Measurements from ENCODE around the gene DSG1. TPM values are rescaled to one million over a fixed set of nuclear protein-coding genes. Genes with fewer than 3 reads are reported as not detected.
"Not testable (repeated sequence)": the region's sequence is repeated elsewhere in the genome, so short reads cannot be mapped to it uniquely, and the experiment has no call there.

Gene DSG1
- total RNA-seq, 2 experiments from 2014 or later = not detected

DNA sequence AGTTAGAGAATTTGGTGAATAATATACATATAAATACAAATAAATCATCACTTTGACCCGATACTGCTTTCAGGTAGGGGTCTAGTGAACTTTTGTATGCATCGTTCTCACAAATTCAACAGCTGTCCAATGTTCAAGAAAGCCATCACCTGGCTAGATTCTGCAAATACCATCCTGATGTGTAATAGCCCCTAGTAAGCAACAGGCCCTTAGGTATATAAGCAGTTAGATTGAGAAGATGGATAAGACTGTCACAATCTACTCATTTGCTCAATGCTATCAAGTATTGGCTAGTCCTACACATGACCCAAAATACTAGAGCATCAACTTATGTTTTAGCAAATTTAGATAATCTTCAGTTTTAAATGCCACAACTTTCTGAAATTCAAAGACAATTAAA is 20.7 kb upstream of the DSG1 start:
- POLR2A ChIA-PET = no interaction called here

DNA sequence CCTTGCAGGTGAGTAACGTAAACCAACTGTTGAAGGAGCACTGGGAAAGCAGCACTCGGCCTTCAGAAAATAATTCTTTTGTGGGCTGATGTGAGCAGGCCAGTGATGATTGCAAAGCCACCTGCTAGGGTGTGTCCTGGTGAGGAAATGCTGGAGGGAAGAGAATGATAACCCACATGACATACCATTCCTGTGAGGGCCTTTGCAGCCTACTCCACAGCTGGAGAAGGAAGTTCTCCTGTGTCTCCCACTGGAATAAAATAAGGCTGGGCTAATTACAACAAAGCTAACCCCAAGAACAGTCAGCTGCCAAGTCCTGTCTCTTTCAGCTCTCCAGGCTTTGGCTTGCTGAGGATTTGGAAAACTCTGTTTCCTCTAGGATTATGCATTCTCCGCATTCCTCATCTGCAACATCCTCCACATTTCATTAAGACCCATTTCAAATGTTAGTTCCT is 16.7 kb upstream of the DSG1 start:
- Mint-ChIP-seq H3K27me3 (no peaks in the 10 kb centered on the region), H3K4me3 (no peak overlapping the region), H3K9me3 (no peaks in the 10 kb centered on the region), H3K36me3 (no peaks in the 10 kb centered on the region), H3K27ac (no peak overlapping the region), H3K4me1 (ENCODE audit: low read depth) (no peaks in the 10 kb centered on the region)
- ChIA-PET CTCF (no interaction called here), POLR2A (no interaction called here)
- intact Hi-C loops (cut with micrococcal nuclease) = no loop called here
- DNase-seq = no peak

More for the DNA sequence above, 20.7 kb upstream of the DSG1 start:
- intact Hi-C loops (cut with micrococcal nuclease) = no loop called here
- no peak for DNase-seq
- peaks cover 6% of the 10 kb centered on the region for H3K9me3 Mint-ChIP-seq
- H3K27me3 Mint-ChIP-seq = no peaks in the 10 kb centered on the region
- no peaks in the 10 kb centered on the region for H3K4me1 Mint-ChIP-seq (ENCODE audit: low read depth)
- CTCF ChIA-PET = no interaction called here
- no peak overlapping the region for H3K4me3 Mint-ChIP-seq
- H3K27ac Mint-ChIP-seq = no peak overlapping the region
- H3K36me3 Mint-ChIP-seq = no peaks in the 10 kb centered on the region

DNA sequence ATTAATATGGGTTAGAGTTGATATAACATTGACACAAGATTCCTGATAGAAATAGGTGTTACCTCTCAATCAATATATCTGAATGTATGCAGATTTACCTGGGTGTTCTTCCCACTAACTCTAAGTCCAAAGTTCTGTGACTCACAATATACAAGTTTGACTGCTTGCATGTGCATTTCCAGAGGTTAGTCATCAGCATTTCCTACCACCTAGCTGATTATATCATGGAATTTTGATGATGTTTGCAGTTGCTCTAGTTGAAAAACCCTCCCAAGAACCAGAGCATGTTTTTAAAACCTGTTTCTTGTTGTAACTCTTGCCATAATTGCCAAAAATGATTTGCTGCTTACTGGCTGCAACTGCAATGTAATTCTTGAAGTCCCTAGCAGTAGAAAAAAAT is 15.0 kb upstream of the DSG1 start:
- Mint-ChIP-seq H3K27ac (no peak overlapping the region), H3K27me3 (no peaks in the 10 kb centered on the region), H3K4me1 (ENCODE audit: low read depth) (no peaks in the 10 kb centered on the region), H3K4me3 (no peak overlapping the region), H3K36me3 (no peaks in the 10 kb centered on the region), H3K9me3 (no peaks in the 10 kb centered on the region)
- POLR2A ChIA-PET = no interaction called here
- intact Hi-C loops (cut with micrococcal nuclease) = no loop called here
- CTCF ChIA-PET = no interaction called here
- no peak for DNase-seq

DNA sequence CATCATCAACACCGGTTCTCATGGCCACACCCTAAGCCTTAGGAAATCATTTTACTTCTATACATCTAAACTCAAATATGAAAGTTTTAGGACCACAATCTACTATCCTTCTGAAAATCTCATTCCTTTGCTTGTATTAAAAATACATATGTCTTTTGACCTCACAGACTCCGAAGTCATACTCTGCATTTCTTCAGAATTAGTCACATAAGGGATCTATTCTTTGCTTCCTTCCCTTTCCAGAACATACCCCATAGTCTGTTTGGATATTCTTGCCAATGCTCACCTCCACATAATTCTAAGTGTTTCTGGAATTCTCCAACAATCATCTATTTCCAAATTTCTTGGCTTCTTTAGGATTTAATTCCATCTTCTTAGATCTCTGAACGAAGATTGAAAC is 14.2 kb upstream of the DSG1 start:
- Mint-ChIP-seq H3K4me1 (ENCODE audit: low read depth) (no peaks in the 10 kb centered on the region), H3K9me3 (no peaks in the 10 kb centered on the region), H3K36me3 (no peaks in the 10 kb centered on the region), H3K27ac (no peak overlapping the region), H3K27me3 (no peaks in the 10 kb centered on the region), H3K4me3 (no peak overlapping the region)
- ChIA-PET CTCF (no interaction called here), POLR2A (no interaction called here)
- DNase-seq = no peak
- intact Hi-C loops (cut with micrococcal nuclease) = no loop called here

DNA sequence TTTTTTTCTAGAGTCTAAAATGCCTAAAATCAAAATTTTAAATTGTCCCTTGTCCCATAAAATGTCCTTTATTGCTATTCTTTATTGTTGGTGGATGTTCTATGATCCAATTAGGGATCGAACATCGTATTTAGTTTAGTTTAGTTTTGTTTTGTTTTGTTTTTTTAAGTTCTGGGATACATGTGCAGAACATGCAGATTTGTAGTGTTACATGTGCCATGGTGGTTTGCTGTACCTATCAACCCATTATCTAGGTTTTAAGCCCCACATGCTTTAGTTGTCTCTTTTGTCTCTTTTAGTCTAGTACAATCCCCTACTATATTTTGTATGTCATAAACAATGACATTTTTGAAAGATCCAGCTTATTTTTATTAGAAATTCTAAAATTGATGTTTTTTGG is 8.8 kb upstream of the DSG1 start:
- H3K4me3 Mint-ChIP-seq = no peak overlapping the region
- ChIA-PET CTCF (interaction anchor here (0.6 kb wide), 1 partner anchor 14 kb away, joined by 3 read pairs; no protein-coding TSS in a partner anchor), POLR2A (no interaction called here)
- no peak overlapping the region for H3K27ac Mint-ChIP-seq
- no peaks in the 10 kb centered on the region for H3K4me1 Mint-ChIP-seq (ENCODE audit: low read depth)
- H3K9me3 Mint-ChIP-seq = peaks cover 2% of the 10 kb centered on the region
- no peaks in the 10 kb centered on the region for H3K36me3 Mint-ChIP-seq
- no peak for DNase-seq
- intact Hi-C loops (cut with micrococcal nuclease) = no loop called here
- H3K27me3 Mint-ChIP-seq = no peaks in the 10 kb centered on the region

DNA sequence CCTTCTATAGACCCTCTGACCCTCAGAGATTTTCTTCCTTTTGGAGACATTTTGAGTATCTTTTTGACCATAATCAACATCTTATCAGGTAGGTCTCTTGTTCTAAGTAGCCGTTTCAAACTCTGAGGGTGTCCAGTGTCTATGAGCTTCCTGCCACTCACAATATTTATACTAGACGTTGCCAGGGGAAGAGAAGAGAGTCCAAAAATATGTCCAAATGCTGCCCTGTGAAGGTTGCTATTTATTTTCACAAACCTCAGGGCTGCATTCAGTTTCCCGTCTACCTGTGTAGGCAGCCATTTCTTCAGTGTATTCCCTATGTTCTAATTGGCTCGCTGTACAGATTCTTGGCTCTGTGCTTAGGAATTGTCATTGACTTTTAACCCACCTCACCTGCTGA is 986 bp upstream of the DSG1 start:
- CTCF ChIA-PET = no interaction called here
- no peaks in the 10 kb centered on the region for H3K36me3 Mint-ChIP-seq
- intact Hi-C loops (cut with micrococcal nuclease) = no loop called here

DNA sequence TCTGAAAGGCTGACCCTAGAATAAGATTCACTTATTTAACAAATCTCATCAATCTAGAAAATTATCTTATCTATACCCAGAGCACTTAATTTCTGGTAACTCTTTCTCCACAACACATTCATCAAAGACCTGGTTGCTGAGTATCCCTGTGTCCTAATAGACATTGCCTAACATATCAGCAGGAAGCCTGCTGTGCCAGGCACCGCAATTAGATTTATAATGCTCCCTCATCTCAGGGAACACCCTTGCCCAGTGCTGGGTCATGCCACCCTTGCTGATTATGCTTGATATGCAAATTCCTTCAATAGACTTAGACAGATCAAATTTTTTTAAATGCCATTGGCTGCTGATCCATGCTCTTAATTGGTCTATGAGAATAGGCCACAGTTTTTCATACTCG is 3.8 kb downstream of the DSG1 start:
- ChIA-PET CTCF (no interaction called here), POLR2A (no interaction called here)
- no peak overlapping the region for H3K27ac Mint-ChIP-seq
- no peak overlapping the region for H3K4me3 Mint-ChIP-seq
- no peak for DNase-seq
- intact Hi-C loops (cut with micrococcal nuclease) = no loop called here
- H3K27me3 Mint-ChIP-seq = no peaks in the 10 kb centered on the region
- no peaks in the 10 kb centered on the region for H3K36me3 Mint-ChIP-seq
- H3K9me3 Mint-ChIP-seq = peaks cover 5% of the 10 kb centered on the region
- no peaks in the 10 kb centered on the region for H3K4me1 Mint-ChIP-seq (ENCODE audit: low read depth)

More for the DNA sequence above, 986 bp upstream of the DSG1 start:
- POLR2A ChIA-PET = no interaction called here
- Mint-ChIP-seq H3K27ac (no peak overlapping the region), H3K4me1 (ENCODE audit: low read depth) (no peaks in the 10 kb centered on the region), H3K27me3 (no peaks in the 10 kb centered on the region), H3K4me3 (no peak overlapping the region), H3K9me3 (no peaks in the 10 kb centered on the region)
- no peak for DNase-seq

DNA sequence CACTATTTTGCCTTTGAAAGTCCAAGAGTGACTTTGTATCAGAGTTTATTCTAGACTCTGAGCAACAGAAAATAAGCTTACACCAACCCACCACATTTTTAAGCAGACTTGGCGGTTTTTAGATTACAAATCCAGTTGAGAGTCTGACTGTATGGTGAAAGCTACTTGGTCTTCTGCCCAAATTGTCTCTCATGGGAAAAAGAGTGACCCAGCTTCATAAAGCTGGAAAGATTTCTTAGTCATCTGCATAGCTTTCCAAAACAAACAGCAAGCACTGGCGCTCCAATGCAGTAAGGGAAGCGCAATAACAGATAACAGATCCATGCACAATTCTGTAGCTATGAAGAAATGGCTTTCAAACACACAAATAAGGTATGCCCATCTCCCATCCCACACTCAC is 7.1 kb downstream of the DSG1 start:
- ChIA-PET CTCF (interaction anchor here (0.6 kb wide), 1 partner anchor 21 kb away, joined by 5 read pairs; no protein-coding TSS in a partner anchor), POLR2A (no interaction called here)
- H3K36me3 Mint-ChIP-seq = no peaks in the 10 kb centered on the region
- H3K27ac Mint-ChIP-seq = no peak overlapping the region
- DNase-seq = no peak
- H3K4me1 Mint-ChIP-seq (ENCODE audit: low read depth) = no peaks in the 10 kb centered on the region
- H3K4me3 Mint-ChIP-seq = no peak overlapping the region
- intact Hi-C loops (cut with micrococcal nuclease) = no loop called here
- peaks cover 5% of the 10 kb centered on the region for H3K9me3 Mint-ChIP-seq
- no peaks in the 10 kb centered on the region for H3K27me3 Mint-ChIP-seq

DNA sequence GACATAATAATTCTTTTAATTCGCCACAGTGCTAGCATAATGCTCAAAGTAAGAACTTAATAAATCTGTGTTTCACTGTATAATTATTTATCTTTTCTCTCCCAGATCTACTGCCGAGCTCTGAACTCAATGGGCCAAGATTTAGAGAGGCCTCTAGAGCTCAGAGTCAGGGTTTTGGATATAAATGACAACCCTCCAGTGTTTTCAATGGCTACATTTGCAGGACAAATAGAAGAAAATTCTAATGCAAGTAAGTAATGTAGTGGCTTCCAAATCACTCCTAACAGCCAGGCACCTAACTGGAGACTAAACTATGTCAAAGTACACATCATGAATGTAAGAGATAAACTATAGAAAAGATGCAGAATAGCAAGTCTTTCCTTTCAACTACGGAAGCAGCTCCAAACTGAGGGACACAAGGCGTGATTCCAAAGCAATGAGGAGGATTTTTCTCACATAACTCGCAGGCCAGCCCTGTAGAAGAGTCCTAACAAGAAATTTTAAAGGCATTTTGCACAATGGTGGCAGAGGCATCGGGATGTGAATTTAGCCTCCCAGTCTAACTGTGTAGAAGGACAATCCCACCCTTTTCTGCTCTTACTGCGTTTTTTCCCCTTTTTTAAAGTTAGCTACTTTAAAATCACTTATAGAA is 12.0 kb downstream of the DSG1 start:
- Mint-ChIP-seq H3K27me3 (no peaks in the 10 kb centered on the region), H3K36me3 (no peaks in the 10 kb centered on the region), H3K27ac (no peak overlapping the region), H3K9me3 (no peaks in the 10 kb centered on the region), H3K4me3 (no peak overlapping the region), H3K4me1 (ENCODE audit: low read depth) (no peaks in the 10 kb centered on the region)
- CTCF ChIA-PET = no interaction called here
- POLR2A ChIA-PET = no interaction called here
- no peak for DNase-seq
- intact Hi-C loops (cut with micrococcal nuclease) = no loop called here

DNA sequence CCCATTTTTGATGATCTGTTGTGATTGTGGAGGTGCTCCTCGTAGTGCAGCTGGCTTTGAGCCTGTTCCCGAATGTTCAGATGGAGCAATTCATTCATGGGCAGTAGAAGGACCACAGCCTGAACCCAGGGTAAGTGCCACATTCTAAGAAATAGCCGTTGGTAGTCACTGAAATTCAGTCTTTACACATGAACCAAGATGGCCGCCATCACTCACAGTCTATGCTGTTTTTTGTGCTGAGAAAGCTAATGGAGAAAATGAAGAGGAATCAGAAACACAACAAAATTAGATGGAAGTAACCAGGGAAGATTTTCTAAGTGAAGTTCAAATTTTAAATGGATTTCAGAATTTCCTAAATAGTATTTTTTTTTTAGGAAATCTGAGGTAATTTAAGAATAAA is 25.5 kb downstream of the DSG1 start:
- ChIA-PET POLR2A (no interaction called here), CTCF (no interaction called here)
- Mint-ChIP-seq H3K27ac (no peak overlapping the region), H3K27me3 (no peaks in the 10 kb centered on the region), H3K4me1 (ENCODE audit: low read depth) (no peaks in the 10 kb centered on the region), H3K36me3 (no peaks in the 10 kb centered on the region), H3K9me3 (no peaks in the 10 kb centered on the region), H3K4me3 (no peak overlapping the region)
- intact Hi-C loops (cut with micrococcal nuclease) = no loop called here
- DNase-seq = no peak

DNA sequence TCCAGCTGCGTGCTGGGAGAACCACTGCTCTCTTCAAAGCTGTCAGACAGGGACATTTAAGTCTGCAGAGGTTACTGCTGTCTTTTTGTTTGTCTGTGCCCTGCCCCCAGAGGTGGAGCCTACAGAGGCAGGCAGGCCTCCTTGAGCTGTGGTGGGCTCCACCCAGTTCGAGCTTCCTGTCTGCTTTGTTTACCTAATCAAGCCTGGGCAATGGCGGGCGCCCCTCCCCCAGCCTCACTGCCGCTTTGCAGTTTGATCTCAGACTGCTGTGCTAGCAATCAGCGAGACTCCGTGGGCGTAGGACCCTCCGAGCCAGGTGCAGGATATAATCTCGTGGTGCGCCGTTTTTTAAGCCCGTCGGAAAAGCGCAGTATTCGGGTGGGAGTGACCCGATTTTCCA is 35.4 kb downstream of the DSG1 start:
- H3K9me3 Mint-ChIP-seq; DNase-seq; H3K27me3 Mint-ChIP-seq; H3K27ac Mint-ChIP-seq; H3K4me1 Mint-ChIP-seq (ENCODE audit: low read depth); H3K36me3 Mint-ChIP-seq; CTCF ChIA-PET; POLR2A ChIA-PET; intact Hi-C loops (cut with micrococcal nuclease); H3K4me3 Mint-ChIP-seq: not testable (repeated sequence)

DNA sequence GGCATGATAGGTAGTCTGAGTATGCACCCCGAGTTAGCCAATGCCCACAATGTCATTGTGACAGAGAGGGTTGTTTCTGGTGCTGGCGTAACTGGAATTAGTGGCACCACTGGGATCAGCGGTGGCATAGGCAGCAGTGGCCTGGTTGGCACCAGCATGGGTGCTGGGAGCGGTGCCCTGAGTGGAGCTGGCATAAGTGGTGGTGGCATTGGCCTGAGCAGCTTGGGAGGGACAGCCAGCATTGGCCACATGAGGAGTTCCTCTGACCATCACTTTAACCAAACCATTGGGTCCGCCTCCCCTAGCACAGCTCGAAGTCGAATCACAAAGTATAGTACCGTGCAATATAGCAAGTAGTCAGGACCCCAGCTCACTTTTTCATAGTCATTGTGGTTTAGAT is 37.0 kb downstream of the DSG1 start:
- ChIA-PET CTCF (no interaction called here), POLR2A (no interaction called here)
- Mint-ChIP-seq H3K4me1 (ENCODE audit: low read depth) (no peaks in the 10 kb centered on the region), H3K36me3 (no peaks in the 10 kb centered on the region), H3K4me3 (no peak overlapping the region), H3K9me3 (peaks cover 8% of the 10 kb centered on the region), H3K27me3 (no peaks in the 10 kb centered on the region), H3K27ac (no peak overlapping the region)
- intact Hi-C loops (cut with micrococcal nuclease) = no loop called here
- no peak for DNase-seq

DNA sequence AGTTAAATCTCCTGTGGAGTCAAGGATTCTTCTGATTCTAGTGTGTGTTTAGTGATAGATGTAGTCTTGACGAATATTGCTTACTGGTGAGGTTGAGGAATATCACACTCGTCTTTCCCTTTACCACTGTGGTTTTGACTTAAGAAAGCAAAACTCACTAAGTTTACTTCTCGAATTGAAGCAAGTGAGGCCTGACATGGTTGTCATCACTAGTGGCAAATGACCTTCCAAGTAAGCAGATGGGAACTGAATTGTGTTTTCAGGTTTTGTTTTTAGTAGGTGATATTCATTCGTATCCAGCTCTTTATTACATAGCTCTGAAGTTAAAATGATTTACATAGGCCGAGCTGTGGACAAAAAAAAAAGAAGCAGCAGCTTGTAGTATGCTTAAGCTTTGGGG is 38.1 kb downstream of the DSG1 start:
- Mint-ChIP-seq H3K4me1 (ENCODE audit: low read depth) (no peaks in the 10 kb centered on the region), H3K27ac (no peak overlapping the region), H3K36me3 (no peaks in the 10 kb centered on the region), H3K27me3 (no peaks in the 10 kb centered on the region), H3K9me3 (peaks cover 8% of the 10 kb centered on the region), H3K4me3 (no peak overlapping the region)
- CTCF ChIA-PET = no interaction called here
- intact Hi-C loops (cut with micrococcal nuclease) = no loop called here
- POLR2A ChIA-PET = no interaction called here
- no peak for DNase-seq

DNA sequence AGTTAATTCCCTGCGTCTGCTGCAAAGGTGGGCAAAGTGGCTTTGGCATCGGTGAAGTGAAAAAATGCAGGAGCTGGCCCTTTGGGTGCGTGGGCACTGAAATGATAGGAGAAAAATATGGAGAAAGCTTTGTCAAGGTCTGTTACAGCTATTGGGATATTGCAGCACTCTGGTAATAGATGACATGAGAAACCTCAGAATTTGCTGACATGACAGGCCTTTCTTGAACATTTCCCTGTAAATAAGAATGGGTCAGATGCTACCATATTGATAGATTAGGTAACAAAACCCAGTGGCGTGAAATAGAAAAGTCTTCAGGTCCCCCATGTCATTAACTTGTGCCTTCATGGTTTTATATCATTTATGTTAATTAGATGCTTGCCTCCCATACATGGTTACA is 46.2 kb downstream of the DSG1 start:
- Mint-ChIP-seq H3K36me3 (no peaks in the 10 kb centered on the region), H3K9me3 (peaks cover 2% of the 10 kb centered on the region), H3K4me3 (no peak overlapping the region), H3K4me1 (ENCODE audit: low read depth) (no peaks in the 10 kb centered on the region), H3K27me3 (no peaks in the 10 kb centered on the region), H3K27ac (no peak overlapping the region)
- intact Hi-C loops (cut with micrococcal nuclease) = no loop called here
- ChIA-PET CTCF (no interaction called here), POLR2A (no interaction called here)
- no peak for DNase-seq
